HG03558 (cell line): ENCODE data around the gene LRP1B.

Experiments
- ATAC-seq: cut with Tn5 transposase; IDR thresholded peaks from one replicate; pipeline ENCODE4 v1.9.1; 2021; ENCODE audit warnings: moderate number of reproducible peaks; ENCODE audit not compliant: unreplicated experiment; ENCODE audit errors: extremely low read depth

LRP1B gene

DNA sequence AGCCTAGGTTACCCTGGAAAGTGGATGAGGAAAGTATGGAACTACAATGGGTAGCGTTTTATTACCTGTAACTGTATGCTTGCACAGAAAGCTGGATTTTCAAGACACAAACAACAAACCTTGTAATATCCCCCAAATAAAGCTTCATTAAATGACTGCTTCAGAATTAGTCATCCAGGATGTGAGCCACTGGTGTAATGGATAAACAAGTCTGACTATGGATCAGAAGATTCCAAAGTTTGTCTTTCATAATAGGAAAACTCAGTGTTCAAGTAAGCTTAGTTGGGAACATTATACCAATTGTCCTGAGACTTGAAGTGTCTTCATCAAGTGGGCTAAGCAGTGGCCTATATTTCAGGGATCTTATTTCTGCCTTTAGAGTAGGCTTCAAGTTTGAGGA is 518.8 kb downstream of the LRP1B start:
- ATAC-seq, result no peak

GRCh38 chr2:141611176-141611571 is 519.6 kb downstream of the LRP1B start:
- ATAC-seq, result no peak

- ATAC-seq, result no peak
Measured at GRCh38 chr2:141610564-141611175, 520.1 kb downstream of the LRP1B start.

- no peak for ATAC-seq
Measured at GRCh38 chr2:141605163-141605562, 525.7 kb downstream of the LRP1B start.

GRCh38 chr2:141601511-141602152 is 529.2 kb downstream of the LRP1B start:
- ATAC-seq, result no peak

DNA sequence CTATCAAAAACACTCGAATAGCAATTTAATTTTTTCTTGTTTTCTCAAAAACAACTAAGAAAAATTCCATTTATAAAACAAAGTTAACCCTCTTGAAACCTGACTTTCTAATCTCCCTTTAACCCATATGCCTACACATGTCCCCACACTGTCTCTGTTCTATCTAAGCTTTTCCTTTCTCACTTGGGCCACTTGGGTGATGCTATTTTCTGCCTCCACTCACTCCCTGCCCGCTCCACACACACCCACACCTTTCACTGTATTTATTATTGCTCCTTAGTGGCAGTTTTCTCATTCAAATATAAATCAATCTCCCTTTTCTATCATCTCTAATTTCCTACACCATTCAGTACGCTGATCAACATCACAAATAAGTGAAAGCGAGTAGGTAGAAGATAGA is 531.1 kb downstream of the LRP1B start:
- no peak for ATAC-seq

DNA sequence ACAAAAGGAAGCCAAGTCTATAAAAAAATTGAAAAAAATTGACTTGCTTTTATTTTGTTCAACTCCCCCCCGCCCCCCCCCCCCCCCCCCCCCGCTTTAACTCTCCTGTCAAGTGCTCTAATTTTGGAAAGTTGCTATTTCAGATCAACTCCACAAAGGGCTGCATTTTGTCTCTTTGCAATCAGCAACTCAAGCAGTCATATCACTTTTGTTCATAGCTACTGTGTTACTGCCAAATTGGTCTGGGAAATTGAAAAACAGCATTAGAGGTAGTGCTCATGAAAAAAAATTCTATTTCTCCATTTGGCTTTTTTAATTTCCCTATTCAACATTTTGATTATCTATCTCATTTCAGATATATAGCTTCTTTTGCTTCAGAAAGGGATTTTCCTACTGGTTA is 531.8 kb downstream of the LRP1B start:
- ATAC-seq, result no peak

GRCh38 chr2:141595316-141595920 is 535.4 kb downstream of the LRP1B start:
- no peak for ATAC-seq

- ATAC-seq, result no peak
Measured at GRCh38 chr2:141591787-141592186, 539.0 kb downstream of the LRP1B start.

GRCh38 chr2:141590620-141591019 is 540.2 kb downstream of the LRP1B start:
- no peak for ATAC-seq

GRCh38 chr2:141589314-141589713 is 541.5 kb downstream of the LRP1B start:
- no peak for ATAC-seq

DNA sequence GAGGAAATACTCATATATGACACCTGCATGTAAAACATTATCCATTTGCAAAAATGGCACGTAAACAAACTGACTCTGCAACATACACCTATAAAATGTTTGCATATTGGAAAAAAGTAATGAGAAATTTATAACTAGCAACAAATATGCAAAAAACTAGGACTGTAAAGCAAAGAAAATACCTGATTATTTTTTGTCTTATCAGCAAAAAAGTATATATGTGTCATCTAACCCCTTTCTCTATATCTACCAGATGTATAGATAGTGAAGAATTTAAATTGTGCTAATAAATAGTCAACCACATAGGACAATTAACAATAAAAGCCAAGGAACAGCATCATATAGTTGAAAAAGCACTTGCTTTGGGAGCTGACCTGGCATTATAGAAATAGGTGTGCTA is 543.8 kb downstream of the LRP1B start:
- ATAC-seq, result no peak

GRCh38 chr2:141582213-141582612 is 548.6 kb downstream of the LRP1B start:
- ATAC-seq, result no peak

GRCh38 chr2:141579071-141579470 is 551.7 kb downstream of the LRP1B start:
- ATAC-seq, result no peak

DNA sequence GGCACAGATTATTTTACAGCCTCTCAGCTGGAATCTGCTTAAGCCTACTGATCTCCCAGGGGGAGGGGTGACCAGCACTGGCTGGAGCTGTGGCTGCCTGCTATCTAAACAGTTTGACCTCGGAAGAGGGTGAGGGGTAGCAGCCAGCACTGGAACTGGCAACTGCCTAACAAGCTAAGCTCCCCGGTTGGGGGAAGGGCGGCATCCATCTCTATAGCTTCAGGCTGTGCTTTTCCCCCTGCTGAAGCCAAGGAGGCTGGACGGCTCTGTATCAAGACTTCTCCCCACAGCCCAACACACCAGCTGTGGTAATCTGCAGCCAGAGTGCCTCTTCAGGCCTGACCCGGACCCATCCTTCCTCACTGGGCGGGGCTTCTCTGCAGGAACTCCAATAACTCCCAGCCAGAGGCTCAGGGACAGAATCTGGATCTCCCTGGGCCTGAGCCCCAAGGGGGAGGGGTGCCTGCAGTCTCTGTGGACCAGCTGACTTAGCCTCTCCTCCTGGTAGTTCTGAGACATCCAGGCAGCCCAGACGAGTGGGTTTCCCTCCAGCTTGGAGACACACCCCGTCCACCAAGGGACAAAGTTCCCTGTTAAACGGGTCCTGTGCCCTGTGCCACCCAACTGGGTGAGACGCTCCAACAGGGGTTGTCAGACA is 560.2 kb downstream of the LRP1B start:
- ATAC-seq, result no peak

GRCh38 chr2:141569941-141570340 is 560.9 kb downstream of the LRP1B start:
- ATAC-seq, result no peak

DNA sequence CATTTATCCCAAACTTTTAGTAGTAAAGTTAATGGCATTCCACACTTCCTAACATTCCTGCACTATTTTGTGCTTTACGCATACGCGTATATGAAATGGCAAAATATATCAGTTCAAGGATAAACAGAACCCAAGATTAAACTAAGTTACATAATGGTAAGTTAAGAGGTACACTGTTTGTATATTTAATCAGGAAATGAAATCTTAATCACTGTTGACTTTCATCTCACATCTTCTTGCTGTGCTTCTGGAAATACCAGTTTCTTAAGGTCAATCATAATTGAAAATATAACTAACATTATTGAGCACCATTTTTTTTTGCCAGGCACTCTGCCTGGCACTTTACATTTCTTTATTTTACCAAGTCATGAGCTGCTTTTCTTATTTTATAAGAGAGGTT is 565.2 kb downstream of the LRP1B start:
- no peak for ATAC-seq

DNA sequence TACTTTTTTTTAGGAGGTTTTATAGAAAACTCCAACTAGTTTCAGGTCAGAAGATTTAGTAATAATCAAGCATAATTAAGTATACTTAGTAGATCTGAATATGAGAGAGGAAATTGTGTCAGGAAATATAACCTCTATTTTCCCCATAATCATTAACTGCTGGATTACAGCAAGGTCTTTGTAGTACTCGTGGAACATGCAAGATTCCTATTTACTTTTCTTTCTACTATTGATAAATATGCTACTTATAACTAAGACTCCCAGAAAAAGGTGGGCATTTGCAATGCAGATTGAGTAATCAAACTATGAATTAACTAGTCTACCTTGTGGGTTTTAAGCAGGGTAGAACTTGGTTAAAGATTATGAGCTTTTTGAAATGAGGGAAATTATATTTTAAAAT is 570.1 kb downstream of the LRP1B start:
- ATAC-seq, result no peak

DNA sequence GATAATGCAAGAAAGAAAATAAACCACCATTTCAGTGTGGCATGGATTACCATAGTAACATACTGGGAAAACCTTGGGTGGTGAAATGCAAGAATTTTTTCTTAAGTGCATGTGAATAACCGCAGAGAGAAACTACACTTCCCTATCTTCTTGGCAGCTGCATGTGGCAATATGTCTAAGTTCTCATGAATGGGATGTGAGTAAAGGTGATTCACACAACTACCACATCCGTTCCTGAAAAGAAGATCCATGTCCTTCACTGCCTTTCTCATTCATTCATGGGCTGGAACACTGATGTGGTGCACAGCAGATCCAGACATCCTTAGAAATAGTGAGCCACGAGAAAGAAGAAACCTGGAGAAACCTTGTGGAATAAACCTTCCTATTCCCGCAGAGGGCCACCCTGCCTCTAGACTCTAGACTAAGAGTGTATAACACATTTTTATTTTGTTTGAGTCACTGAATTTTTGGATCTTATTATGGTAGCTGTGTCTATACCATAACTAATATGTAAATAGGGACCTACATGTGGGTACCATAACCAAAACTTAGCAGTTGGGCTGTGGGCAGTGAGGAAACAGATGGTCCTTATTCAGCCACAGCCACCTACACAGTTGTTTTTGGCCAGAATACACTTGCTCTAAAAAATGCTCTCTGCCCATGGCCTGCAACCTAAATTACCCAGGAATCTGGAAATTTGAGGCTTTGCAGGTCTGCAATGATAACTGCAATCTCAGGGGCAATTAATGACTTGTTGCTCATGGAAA is 573.3 kb downstream of the LRP1B start:
- ATAC-seq, result no peak

- no peak for ATAC-seq
Measured at GRCh38 chr2:141555876-141556470, 574.8 kb downstream of the LRP1B start.
